Measurements from ENCODE around the gene PAQR6. TPM values are rescaled to one million over a fixed set of nuclear protein-coding genes. Genes with fewer than 3 reads are reported as not detected.

The PAQR6 gene
- total RNA-seq, 1 experiment from 2014 or later = 7.0 TPM

DNA sequence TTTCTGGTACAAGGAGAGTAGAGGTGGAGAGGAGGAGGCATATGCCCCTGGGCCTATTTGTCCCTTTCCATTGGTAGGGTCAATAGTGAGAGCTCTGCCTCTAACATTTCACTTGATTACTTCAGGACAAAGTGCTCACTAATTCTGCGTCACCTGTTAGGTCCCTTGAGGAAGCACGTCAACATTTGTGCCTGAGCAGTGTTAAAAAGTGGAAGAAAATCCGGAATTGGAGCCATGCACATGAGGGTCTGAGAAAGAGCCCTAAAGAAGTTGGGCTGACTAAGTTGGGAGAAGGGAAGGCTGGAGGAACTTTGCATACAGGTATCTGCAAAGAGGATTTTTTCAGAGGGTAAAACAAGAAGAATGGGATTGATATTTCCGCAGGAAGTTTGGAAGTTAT, 52.0 kb downstream of the PAQR6 start:
- no peak for DNase-seq (ENCODE audit: low spot score)

DNA sequence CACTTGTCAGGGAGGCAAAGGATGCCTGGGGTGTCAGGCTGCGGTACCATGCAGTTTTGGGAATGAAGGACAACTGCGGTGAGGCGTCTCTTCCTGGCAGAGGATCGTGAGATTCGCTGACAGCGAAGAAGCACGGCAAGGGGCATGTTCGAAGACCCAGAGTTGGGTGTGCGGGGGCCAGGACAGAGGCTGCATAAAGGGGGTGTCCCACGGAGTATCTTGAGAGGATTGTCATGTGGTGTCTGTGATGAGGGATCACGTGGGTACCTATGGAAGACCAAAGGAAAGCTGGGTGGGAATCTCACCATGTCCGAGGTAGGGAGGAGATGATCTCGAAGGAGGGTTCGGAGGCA, 53.6 kb downstream of the PAQR6 start:
- no peak for DNase-seq (ENCODE audit: low spot score)

DNA sequence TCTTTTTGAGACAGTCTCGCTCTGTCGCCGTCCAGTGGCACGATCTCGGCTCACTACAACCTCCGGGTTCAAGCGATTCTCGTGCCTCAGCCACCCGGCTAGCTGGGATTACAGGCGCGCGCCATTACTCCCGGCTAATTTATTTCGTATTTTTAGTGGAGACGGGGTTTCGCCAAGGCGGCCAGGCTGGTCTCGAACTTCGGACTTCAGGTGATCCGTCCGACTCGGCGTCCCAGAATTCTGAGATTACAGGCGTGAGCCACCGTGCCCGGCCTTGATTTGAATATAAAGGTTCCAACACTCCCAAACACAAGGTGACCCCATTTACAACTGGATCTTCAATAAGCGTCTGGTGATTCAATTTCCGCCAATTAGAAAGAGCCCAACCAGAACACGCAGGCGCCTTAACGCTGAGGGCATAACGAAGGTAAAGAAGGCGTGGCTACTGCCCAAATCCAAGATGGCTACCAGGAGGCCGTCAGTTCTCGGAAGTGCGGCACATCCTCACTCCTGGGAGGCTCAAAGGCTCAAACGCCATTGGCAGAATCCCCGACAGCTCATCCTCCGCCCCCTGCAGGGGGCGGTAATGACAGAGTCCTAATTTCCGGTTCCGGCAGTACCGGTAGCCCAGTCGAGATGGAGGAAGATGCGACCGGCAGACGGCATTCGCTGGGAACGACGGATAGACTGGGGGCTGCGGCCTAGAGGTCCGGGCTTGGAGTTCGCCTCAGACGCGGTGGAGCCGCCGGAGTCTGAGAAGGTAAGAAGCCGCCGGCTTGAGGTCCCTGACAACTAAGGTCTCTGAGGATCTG, 54.2 kb downstream of the PAQR6 start, which contains the start of gene SLC25A44:
SLC25A44 (plus strand) TSS at position 617 of the 812 bp plus-strand sequence. CDS start 5,744 bp downstream, outside the sequence.
- peak; percentile 98 for DNase-seq (ENCODE audit: low spot score)

Other genes with a start within 250 kb of the PAQR6 start
- 227 and 261 TPM in 2 replicates for gene SSR2, start 227.1 kb downstream of the PAQR6 start, total RNA-seq (2014; rRNA removed; shearing (Covaris generic))
- 35.7 and 41.0 TPM in 2 replicates for gene UBQLN4, start 194.3 kb downstream of the PAQR6 start, total RNA-seq (2014; rRNA removed; shearing (Covaris generic))
- gene LAMTOR2, start 193.3 kb downstream of the PAQR6 start, total RNA-seq (2014; rRNA removed; shearing (Covaris generic)) = 108 and 130 TPM in 2 replicates
- 163 and 185 TPM in 2 replicates for gene RAB25, start 186.9 kb downstream of the PAQR6 start, total RNA-seq (2014; rRNA removed; shearing (Covaris generic))
- gene MEX3A, start 165.6 kb downstream of the PAQR6 start, total RNA-seq (2014; rRNA removed; shearing (Covaris generic)) = 9.3 and 13.3 TPM in 2 replicates
- 1,664 and 1,875 TPM in 2 replicates for gene LMNA, start 133.3 kb downstream of the PAQR6 start, total RNA-seq (2014; rRNA removed; shearing (Covaris generic))
- gene SEMA4A, start 94.5 kb downstream of the PAQR6 start, total RNA-seq (2014; rRNA removed; shearing (Covaris generic)) = 5.1 and 11.6 TPM in 2 replicates
- 15.3 and 21.6 TPM in 2 replicates for gene SLC25A44, start 54.0 kb downstream of the PAQR6 start, total RNA-seq (2014; rRNA removed; shearing (Covaris generic))
- 111 and 122 TPM in 2 replicates for gene PMF1, start 35.0 kb downstream of the PAQR6 start, total RNA-seq (2014; rRNA removed; shearing (Covaris generic))
- gene BGLAP, start 5.9 kb downstream of the PAQR6 start, total RNA-seq (2014; rRNA removed; shearing (Covaris generic)) = 0.23 and 0.34 TPM in 2 replicates
- gene SMG5, start 34.8 kb upstream of the PAQR6 start, total RNA-seq (2014; rRNA removed; shearing (Covaris generic)) = 135 and 146 TPM in 2 replicates
- 4.4 and 5.6 TPM in 2 replicates for gene TMEM79, start 36.3 kb upstream of the PAQR6 start, total RNA-seq (2014; rRNA removed; shearing (Covaris generic))
- gene GLMP, start 47.6 kb upstream of the PAQR6 start, total RNA-seq (2014; rRNA removed; shearing (Covaris generic)) = 75.3 and 78.6 TPM in 2 replicates
- gene VHLL, start 51.3 kb upstream of the PAQR6 start, total RNA-seq (2014; rRNA removed; shearing (Covaris generic)) = not detected in 2 replicates
- 389 and 419 TPM in 2 replicates for gene CCT3, start 90.2 kb upstream of the PAQR6 start, total RNA-seq (2014; rRNA removed; shearing (Covaris generic))
- gene TSACC, start 90.5 kb upstream of the PAQR6 start, total RNA-seq (2014; rRNA removed; shearing (Covaris generic)) = 0.15 and 0.37 TPM in 2 replicates
- gene RHBG, start 121.2 kb upstream of the PAQR6 start, total RNA-seq (2014; rRNA removed; shearing (Covaris generic)) = not detected in 2 replicates

Measured in HT-29 (cell line).